SK-N-SH treated with all-trans-retinoic acid at 6 μM for 48 hours (cell line): ENCODE data around the gene MYH14.

ENCODE experiments used
- BACH2 ChIP-seq: fragments of 250-450 bp; sonication (Bioruptor Pico); IDR thresholded peaks from 2 replicates; pipeline ENCODE4 v1.9.0; 2021; ENCODE audit warnings: mild to moderate bottlenecking, borderline replicate concordance
- SNAI2 ChIP-seq: fragments of 250-450 bp; sonication (Bioruptor Pico); IDR thresholded peaks from 2 replicates; pipeline ENCODE4 v1.5.0; 2020; ENCODE audit warnings: mild to moderate bottlenecking, moderate library complexity
- TCF4 ChIP-seq: fragments of 250-450 bp; sonication (Bioruptor Pico); IDR thresholded peaks from 2 replicates; pipeline ENCODE4 v1.8.0; 2021; ENCODE audit warnings: mild to moderate bottlenecking, moderate library complexity, borderline replicate concordance
- TOX ChIP-seq: fragments of 250-450 bp; sonication (Bioruptor Pico); IDR thresholded peaks from 2 replicates; pipeline ENCODE4 v1.8.0; 2021; ENCODE audit warnings: mild to moderate bottlenecking, moderate library complexity, borderline replicate concordance
- ZFP30 ChIP-seq: fragments of 450-650 bp; formaldehyde crosslinking; IDR thresholded peaks from 2 replicates; pipeline ENCODE4 v1.5.0; 2022; ENCODE audit warnings: mild to moderate bottlenecking, moderate library complexity
- ZNF70 ChIP-seq: fragments of 450-650 bp; formaldehyde crosslinking; IDR thresholded peaks from 2 replicates; pipeline ENCODE4 v1.5.0; 2020; ENCODE audit warnings: mild to moderate bottlenecking, moderate library complexity
- ZNF8 ChIP-seq: fragments of 450-650 bp; formaldehyde crosslinking; IDR thresholded peaks from 2 replicates; pipeline ENCODE4 v1.5.0; 2020; ENCODE audit warnings: mild to moderate bottlenecking, moderate library complexity
- TF ChIP-seq, protein P1 (sequence below): fragments of 250-450 bp; sonication (Bioruptor Pico); IDR thresholded peaks from 2 replicates; pipeline ENCODE4 v1.8.0; 2020; ENCODE audit warnings: mild to moderate bottlenecking, moderate library complexity, borderline replicate concordance

DNA sequence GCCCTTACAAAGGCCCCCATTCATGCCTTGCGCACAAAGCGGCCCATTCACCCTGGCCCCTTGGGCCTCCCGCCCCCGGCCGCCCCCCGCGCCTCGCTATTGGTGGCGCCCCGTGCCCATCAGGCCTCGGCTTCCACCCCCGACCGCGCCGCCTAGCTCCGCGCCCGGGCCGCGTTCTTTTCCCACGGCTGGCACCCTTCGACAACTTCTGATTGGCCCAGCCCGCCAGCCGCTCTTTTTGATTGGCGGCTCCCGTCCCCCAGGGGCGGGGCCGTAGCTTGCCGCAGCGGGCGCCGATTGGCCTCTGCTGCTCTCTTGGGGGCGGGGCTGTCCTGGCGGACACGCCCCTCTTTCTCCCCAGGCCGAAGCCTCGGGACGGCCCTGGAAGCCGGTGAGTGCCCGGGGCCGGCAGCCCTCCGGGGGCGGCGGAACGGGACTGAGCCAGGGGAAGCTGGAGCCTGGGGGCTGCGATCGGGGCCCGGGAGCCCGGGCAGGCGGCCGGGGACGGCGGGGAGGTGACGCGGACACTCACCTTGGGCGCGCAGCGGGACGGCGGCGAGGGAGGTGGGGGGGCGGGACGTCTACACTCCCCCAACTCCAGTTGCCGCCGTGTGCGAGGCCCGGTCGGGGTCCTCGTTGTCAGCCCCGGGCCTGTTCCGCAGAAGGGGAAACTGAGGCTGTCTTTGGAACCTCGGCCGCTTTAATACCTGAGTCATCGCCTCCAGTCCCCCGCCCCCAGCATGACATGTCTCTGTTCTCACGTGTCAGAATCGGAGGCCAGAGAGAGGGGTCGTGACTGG is at the start of gene MYH14:
- TF ChIP-seq ZNF70, result no peak
- TF ChIP-seq TOX (CRISPR knock-in tag), result no peak
- no peak for TF ChIP-seq BACH2
- no peak for TF ChIP-seq SNAI2 (CRISPR knock-in tag)
- TF ChIP-seq, protein P1, sequence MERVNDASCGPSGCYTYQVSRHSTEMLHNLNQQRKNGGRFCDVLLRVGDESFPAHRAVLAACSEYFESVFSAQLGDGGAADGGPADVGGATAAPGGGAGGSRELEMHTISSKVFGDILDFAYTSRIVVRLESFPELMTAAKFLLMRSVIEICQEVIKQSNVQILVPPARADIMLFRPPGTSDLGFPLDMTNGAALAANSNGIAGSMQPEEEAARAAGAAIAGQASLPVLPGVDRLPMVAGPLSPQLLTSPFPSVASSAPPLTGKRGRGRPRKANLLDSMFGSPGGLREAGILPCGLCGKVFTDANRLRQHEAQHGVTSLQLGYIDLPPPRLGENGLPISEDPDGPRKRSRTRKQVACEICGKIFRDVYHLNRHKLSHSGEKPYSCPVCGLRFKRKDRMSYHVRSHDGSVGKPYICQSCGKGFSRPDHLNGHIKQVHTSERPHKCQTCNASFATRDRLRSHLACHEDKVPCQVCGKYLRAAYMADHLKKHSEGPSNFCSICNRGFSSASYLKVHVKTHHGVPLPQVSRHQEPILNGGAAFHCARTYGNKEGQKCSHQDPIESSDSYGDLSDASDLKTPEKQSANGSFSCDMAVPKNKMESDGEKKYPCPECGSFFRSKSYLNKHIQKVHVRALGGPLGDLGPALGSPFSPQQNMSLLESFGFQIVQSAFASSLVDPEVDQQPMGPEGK (CRISPR knock-in tag), result no peak
- TF ChIP-seq ZFP30, result no peak
- no peak for TF ChIP-seq TCF4 (CRISPR knock-in tag)
- TF ChIP-seq ZNF8 (CRISPR knock-in tag), result no peak
